A673 (cell line): Measurements from ENCODE around the gene ST7. TPM values are rescaled to one million over a fixed set of nuclear protein-coding genes. Genes with fewer than 3 reads are reported as not detected.

Experiments
- BruUV-seq: library from RNA; stranded (reverse); fragments of 400-500 nt; replicated peaks from 2 replicates; lab custom pipeline; 2021; lab: Mats Ljungman, UMichigan
- CTCF ChIA-PET: fragments of 300-600 bp; sonication (Branson Sonifier 250); formaldehyde crosslinking; loops from one replicate; lab custom pipeline; 2022; ENCODE audit warnings: antibody characterized with exemption; lab: Charles Lee
- POLR2A ChIA-PET: fragments of 300-600 bp; sonication (Branson Sonifier 250); formaldehyde crosslinking; loops from one replicate; lab custom pipeline; 2022; ENCODE audit warnings: antibody characterized with exemption; ENCODE audit not compliant: low non-redundant PET; lab: Charles Lee
- DNase-seq: peaks from one replicate; pipeline ENCODE4 v3.0.0-alpha.2; 2015; ENCODE audit warnings: low spot score
- H3K27ac ChIP-seq: fragments of 200-600 bp; sonication (generic); 2 replicates; pipeline ENCODE4 v1.5.1; 2016; ENCODE audit warnings: mixed run types, low read depth, mild to moderate bottlenecking, mixed read lengths, antibody characterized with exemption, low read length; ENCODE audit not compliant: poor library complexity, severe bottlenecking
- H3K27me3 ChIP-seq: fragments of 200-600 bp; sonication (generic); replicated peaks from 2 replicates; pipeline ENCODE4 v1.6.1; 2017; ENCODE audit warnings: mixed run types, low read depth, mild to moderate bottlenecking, mixed read lengths, antibody characterized with exemption, low read length; ENCODE audit not compliant: insufficient read depth, poor library complexity
- H3K36me3 ChIP-seq: fragments of 200-600 bp; sonication (generic); 2 replicates; pipeline ENCODE4 v1.6.1; 2016; ENCODE audit warnings: mixed run types, mild to moderate bottlenecking, mixed read lengths, antibody characterized with exemption, low read length; ENCODE audit not compliant: insufficient read depth, poor library complexity, severe bottlenecking
- H3K4me1 ChIP-seq: fragments of 200-600 bp; sonication (generic); 2 replicates; pipeline ENCODE4 v1.6.1; 2017; ENCODE audit warnings: mixed run types, mild to moderate bottlenecking, mixed read lengths, antibody characterized with exemption, low read length; ENCODE audit not compliant: insufficient read depth, poor library complexity, severe bottlenecking
- H3K4me3 ChIP-seq: fragments of 200-600 bp; sonication (generic); 2 replicates; pipeline ENCODE4 v1.5.1; 2016; ENCODE audit warnings: low read depth, mixed run types, mild to moderate bottlenecking, mixed read lengths, low read length; ENCODE audit not compliant: poor library complexity, severe bottlenecking
- H3K9me3 ChIP-seq: fragments of 200-600 bp; sonication (generic); 2 replicates; pipeline ENCODE4 v1.6.1; 2016; ENCODE audit warnings: mixed run types, low read depth, mild to moderate bottlenecking, mixed read lengths, antibody characterized with exemption, low read length; ENCODE audit not compliant: poor library complexity, severe bottlenecking
- EZH2 ChIP-seq: fragments of 200-600 bp; sonication (generic); IDR thresholded peaks from 2 replicates; pipeline ENCODE4 v1.6.1; 2017; ENCODE audit warnings: borderline replicate concordance, low read depth, mild to moderate bottlenecking, mixed read lengths, antibody characterized with exemption, low read length; ENCODE audit not compliant: poor library complexity, severe bottlenecking
- intact Hi-C: fragments of 100-400 bp; cut with micrococcal nuclease; formaldehyde crosslinking; loops from one replicate; pipeline ENCODE4 v1.10.0; 2022; ENCODE audit not compliant: unreplicated experiment
- total RNA-seq: library from RNA; stranded (reverse); gene quantifications from 2 replicates; pipeline ENCODE4 v1.2.3, GENCODE V29; 2021
- TF ChIP-seq, protein P1 (sequence below): fragments of 300-800, 200-600 bp; sonication (generic); conservative IDR thresholded peaks from 2 replicates; pipeline ENCODE4 v1.5.1; 2017; ENCODE audit warnings: low read depth, mild to moderate bottlenecking, antibody characterized with exemption, low read length, moderate library complexity, mixed read lengths

ST7 gene
- total RNA-seq, 1 experiment from 2014 or later: 24.3 TPM

DNA sequence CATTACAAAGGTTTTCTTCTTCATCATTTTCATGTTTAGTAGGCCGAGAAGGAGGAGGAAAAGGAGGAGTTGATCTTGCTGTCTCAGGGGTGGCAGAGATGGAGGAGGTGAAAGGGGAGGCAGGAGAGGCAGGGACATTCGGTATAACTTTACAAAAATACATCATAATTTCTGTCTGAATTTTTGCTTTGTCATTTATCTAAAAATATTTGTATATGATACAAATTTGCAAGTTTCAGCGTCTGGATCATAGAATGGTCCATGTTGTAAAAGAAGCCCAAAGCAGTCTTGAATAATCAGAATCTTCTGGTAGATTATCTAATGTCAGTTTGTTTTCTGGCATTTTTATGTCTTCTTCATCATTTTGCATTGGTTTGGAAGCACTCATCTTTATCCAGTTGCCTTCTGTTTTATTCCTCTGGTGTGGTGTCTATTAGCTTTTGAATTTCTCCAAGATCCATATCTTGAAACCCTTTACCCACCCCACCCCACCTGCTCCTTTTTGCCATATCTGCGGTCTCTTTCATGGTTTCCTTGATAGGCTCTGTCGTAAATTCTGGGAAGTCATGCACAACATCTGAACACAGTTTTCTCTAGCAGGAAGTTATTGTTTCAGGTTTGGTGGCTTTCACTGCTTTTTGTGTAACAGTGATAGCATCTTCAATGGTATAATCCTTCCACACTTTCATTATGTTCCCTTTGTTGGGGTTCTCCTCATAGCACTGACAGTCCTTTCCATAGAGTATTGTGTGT, 95.0 kb downstream of the ST7 start:
- Histone ChIP-seq H3K36me3 (no peaks in the 10 kb centered on the region), H3K4me1 (peaks cover 7% of the 10 kb centered on the region), H3K27me3 (no peaks in the 10 kb centered on the region), H3K9me3 (no peaks in the 10 kb centered on the region), H3K27ac (no peak overlapping the region), H3K4me3 (no peak overlapping the region)
- no peak for DNase-seq
- POLR2A ChIA-PET: no interaction called here
- BruUV-seq: no TSS peak
- CTCF ChIA-PET: no interaction called here
- intact Hi-C loops: no loop called here
- TF ChIP-seq, protein P1, sequence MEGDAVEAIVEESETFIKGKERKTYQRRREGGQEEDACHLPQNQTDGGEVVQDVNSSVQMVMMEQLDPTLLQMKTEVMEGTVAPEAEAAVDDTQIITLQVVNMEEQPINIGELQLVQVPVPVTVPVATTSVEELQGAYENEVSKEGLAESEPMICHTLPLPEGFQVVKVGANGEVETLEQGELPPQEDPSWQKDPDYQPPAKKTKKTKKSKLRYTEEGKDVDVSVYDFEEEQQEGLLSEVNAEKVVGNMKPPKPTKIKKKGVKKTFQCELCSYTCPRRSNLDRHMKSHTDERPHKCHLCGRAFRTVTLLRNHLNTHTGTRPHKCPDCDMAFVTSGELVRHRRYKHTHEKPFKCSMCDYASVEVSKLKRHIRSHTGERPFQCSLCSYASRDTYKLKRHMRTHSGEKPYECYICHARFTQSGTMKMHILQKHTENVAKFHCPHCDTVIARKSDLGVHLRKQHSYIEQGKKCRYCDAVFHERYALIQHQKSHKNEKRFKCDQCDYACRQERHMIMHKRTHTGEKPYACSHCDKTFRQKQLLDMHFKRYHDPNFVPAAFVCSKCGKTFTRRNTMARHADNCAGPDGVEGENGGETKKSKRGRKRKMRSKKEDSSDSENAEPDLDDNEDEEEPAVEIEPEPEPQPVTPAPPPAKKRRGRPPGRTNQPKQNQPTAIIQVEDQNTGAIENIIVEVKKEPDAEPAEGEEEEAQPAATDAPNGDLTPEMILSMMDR: no peak
- no peak for TF ChIP-seq EZH2

DNA sequence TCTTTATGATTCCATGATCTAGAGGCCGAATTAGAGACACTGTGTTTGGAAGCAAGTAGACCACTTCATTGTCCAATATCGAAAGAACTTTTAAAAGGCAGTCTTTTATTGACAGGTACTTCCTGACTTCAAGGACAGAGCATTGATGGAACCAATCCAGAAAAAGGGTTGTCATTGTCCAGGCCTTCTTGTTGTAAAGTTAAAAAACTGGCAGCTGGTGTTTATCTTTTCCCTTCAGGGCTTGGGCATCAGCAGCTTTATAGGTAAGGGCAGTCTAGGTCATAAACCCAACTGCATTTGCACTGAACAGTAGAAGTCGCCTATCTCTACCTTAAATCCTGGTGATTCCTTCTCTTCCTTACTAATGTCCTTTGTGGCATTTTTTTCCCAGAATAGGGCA, 95.6 kb downstream of the ST7 start:
- H3K27ac ChIP-seq: no peak overlapping the region

DNA sequence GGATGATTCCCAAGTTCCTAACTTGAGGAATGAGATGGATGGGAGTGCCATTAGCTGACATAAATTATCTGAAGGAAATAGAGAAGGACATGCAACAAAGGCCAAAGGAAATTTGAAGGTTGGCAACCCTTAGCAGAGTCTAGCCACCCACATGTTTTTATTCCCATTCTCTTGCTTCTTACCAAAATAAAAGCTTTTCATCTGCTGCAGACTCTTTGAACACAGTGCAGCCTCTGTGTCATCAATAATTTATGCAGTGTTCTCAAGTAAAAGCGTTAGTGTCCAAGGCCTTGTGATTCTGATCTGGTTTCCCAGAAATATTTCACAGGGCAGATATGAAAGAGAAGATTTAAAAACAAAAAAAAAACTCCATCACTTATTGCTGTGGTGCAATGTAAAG, 98.5 kb downstream of the ST7 start:
- Histone ChIP-seq H3K4me1 (peaks cover 11% of the 10 kb centered on the region), H3K9me3 (no peaks in the 10 kb centered on the region), H3K4me3 (no peak overlapping the region), H3K27me3 (no peaks in the 10 kb centered on the region), H3K36me3 (no peaks in the 10 kb centered on the region), H3K27ac (no peak overlapping the region)
- TF ChIP-seq, protein P1: no peak
- no peak for TF ChIP-seq EZH2
- ChIA-PET CTCF (no interaction called here), POLR2A (no interaction called here)
- BruUV-seq: no TSS peak
- intact Hi-C loops: no loop called here
- DNase-seq: no peak

More for the DNA sequence above, 95.6 kb downstream of the ST7 start:
- TF ChIP-seq, protein P1: no peak
- no peak for TF ChIP-seq EZH2
- DNase-seq: no peak
- H3K9me3 ChIP-seq: no peaks in the 10 kb centered on the region
- intact Hi-C loops: no loop called here
- no peak overlapping the region for H3K4me3 ChIP-seq
- CTCF ChIA-PET: no interaction called here
- POLR2A ChIA-PET: no interaction called here
- no TSS peak for BruUV-seq
- peaks cover 11% of the 10 kb centered on the region for H3K4me1 ChIP-seq
- no peaks in the 10 kb centered on the region for H3K27me3 ChIP-seq
- H3K36me3 ChIP-seq: no peaks in the 10 kb centered on the region
